ENCODE measurements around the gene SDC3. TPM values are rescaled to one million over a fixed set of nuclear protein-coding genes. Genes with fewer than 3 reads are reported as not detected.

Gene SDC3, protein sequence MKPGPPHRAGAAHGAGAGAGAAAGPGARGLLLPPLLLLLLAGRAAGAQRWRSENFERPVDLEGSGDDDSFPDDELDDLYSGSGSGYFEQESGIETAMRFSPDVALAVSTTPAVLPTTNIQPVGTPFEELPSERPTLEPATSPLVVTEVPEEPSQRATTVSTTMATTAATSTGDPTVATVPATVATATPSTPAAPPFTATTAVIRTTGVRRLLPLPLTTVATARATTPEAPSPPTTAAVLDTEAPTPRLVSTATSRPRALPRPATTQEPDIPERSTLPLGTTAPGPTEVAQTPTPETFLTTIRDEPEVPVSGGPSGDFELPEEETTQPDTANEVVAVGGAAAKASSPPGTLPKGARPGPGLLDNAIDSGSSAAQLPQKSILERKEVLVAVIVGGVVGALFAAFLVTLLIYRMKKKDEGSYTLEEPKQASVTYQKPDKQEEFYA
- total RNA-seq = 23.4 and 50.1 TPM in 2 replicates

GRCh38 chr1:30908696-30909364, at the start of gene SDC3:
Gene SDC3 (minus strand): TSS chr1:30908758. CDS start chr1:30908586, 172 bp downstream.

Other genes with a start within 250 kb of the SDC3 start
- gene MATN1, start 185.2 kb downstream of the SDC3 start, total RNA-seq = under 0.01 and 0.23 TPM in 2 replicates
- gene LAPTM5, start 151.0 kb downstream of the SDC3 start, total RNA-seq = 0.35 TPM in 1 of 2 replicates, not detected in the other
- gene PUM1, start 157.0 kb upstream of the SDC3 start, total RNA-seq = 39.7 and 75.2 TPM in 2 replicates

Data from pericardium fibroblast (primary cell).